Measurements from ENCODE around the gene COMMD7.

COMMD7 gene

GRCh38 chr20:32652739-32653526 is 90.3 kb downstream of the COMMD7 start:
- no peak overlapping the region for H3K9ac ChIP-seq (ENCODE audit: low read depth, low read length)
- no peak overlapping the region for H3K4me3 ChIP-seq (ENCODE audit: low read depth, low read length)
- H3K9me3 ChIP-seq (ENCODE audit: control insufficient read depth, insufficient read depth, low read length) = no peaks in the 10 kb centered on the region
- H3K27ac ChIP-seq (ENCODE audit: low read depth, low read length) = no peak overlapping the region
- no peaks in the 10 kb centered on the region for H3K36me3 ChIP-seq (ENCODE audit: control insufficient read depth, insufficient read depth, low read length)
- H3K4me1 ChIP-seq (ENCODE audit: control insufficient read depth, insufficient read depth, low read length) = no peaks in the 10 kb centered on the region
- H3K27me3 ChIP-seq (ENCODE audit: control insufficient read depth, insufficient read depth, low read length) = no peaks in the 10 kb centered on the region

Data from HUES48 (cell line).